Tibial artery (tissue), 4 donors: ENCODE results near the gene YAE1.

Source experiments
- DNase-seq, 2 donors: peaks; one replicate each; pipeline ENCODE4 v3.0.0-alpha.2; 2019
- H3K27ac ChIP-seq, 2 donors: fragments of 200-600 bp; sonication (generic) in 1 of 2; 1 replicate in 1 of 2; 2 replicates in 1 of 2; pipeline ENCODE4 v1.5.1; 2018 to 2019; ENCODE audit warnings: mild to moderate bottlenecking in 1 of 2
- H3K27me3 ChIP-seq, 2 donors: fragments of 200-600 bp; sonication (generic) in 1 of 2; one replicate each; pipeline versions ENCODE4 v1.5.1 to v1.6.0; 2016 to 2019
- H3K36me3 ChIP-seq, 3 donors: fragments of 200-600 bp; sonication (generic) in 2 of 3; one replicate each; pipeline ENCODE4 v1.5.1; 2016 to 2019; ENCODE audit warnings: mild to moderate bottlenecking in 2 of 3
- H3K4me1 ChIP-seq, 4 donors: fragments of 200-600 bp; sonication (generic) in 2 of 4; 1 replicate in 3 of 4; 2 replicates in 1 of 4; pipeline ENCODE4 v1.5.1; 2016 to 2019
- H3K4me3 ChIP-seq, 2 donors: fragments of 200-600 bp; sonication (generic) in 1 of 2; 1 replicate in 1 of 2; 2 replicates in 1 of 2; pipeline ENCODE4 v1.5.1; 2018 to 2019; ENCODE audit warnings: mild to moderate bottlenecking in 2 of 2
- H3K9me3 ChIP-seq, 3 donors: fragments of 200-600 bp; sonication (generic) in 1 of 3; one replicate each; pipeline ENCODE4 v1.5.1; 2016 to 2019
- intact Hi-C: fragments of 100-400 bp; cut with DNase I; formaldehyde crosslinking; loops from one replicate; pipeline ENCODE4 v1.15.0; 2023; ENCODE audit warnings: low total_unique reads
- TF ChIP-seq, protein P1 (sequence below), 2 experiments: fragments of 200-600 bp in 1 of 2; fragments of 450-650 bp in 1 of 2; IDR thresholded peaks; one replicate each; pipeline ENCODE4 v1.5.1; 2017 to 2019; ENCODE audit warnings: antibody characterized with exemption in 2 of 2, mild to moderate bottlenecking in 1 of 2, moderate library complexity in 1 of 2

Gene YAE1

DNA sequence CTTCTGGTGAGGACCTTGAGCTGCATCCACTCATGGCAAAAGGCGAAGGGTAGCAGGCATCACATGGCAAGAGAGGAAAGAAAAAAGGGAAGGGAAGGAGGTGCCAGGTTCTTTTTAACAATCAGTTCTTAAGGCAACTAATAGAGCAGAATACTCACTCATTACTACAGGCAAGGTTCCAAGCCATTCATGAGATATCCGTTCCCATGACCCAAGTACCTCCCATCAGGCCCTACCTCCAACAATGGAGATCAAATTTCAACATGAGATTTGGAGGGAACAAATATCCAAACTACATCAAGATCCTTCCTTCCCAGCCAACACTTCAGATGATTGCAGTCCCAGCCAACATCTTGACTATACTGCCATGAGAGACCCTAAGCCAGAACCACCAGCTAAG lies 38.9 kb upstream of the YAE1 start:
- peaks cover 0 to 6% of the 10 kb centered on the region in 2 donors for H3K27me3 ChIP-seq
- TF ChIP-seq, protein P1, sequence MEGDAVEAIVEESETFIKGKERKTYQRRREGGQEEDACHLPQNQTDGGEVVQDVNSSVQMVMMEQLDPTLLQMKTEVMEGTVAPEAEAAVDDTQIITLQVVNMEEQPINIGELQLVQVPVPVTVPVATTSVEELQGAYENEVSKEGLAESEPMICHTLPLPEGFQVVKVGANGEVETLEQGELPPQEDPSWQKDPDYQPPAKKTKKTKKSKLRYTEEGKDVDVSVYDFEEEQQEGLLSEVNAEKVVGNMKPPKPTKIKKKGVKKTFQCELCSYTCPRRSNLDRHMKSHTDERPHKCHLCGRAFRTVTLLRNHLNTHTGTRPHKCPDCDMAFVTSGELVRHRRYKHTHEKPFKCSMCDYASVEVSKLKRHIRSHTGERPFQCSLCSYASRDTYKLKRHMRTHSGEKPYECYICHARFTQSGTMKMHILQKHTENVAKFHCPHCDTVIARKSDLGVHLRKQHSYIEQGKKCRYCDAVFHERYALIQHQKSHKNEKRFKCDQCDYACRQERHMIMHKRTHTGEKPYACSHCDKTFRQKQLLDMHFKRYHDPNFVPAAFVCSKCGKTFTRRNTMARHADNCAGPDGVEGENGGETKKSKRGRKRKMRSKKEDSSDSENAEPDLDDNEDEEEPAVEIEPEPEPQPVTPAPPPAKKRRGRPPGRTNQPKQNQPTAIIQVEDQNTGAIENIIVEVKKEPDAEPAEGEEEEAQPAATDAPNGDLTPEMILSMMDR (IDR thresholded peaks at IDR 0.05): no peak
- intact Hi-C loops: loop anchor here (10.0 kb wide), 2 partner anchors 592 to 1132 kb away; no protein-coding TSS in a partner anchor
- no peaks in the 10 kb centered on the region for H3K4me1 ChIP-seq
- no peak overlapping the region for H3K27ac ChIP-seq
- H3K9me3 ChIP-seq: no peaks in the 10 kb centered on the region
- no peak for DNase-seq
- H3K36me3 ChIP-seq: no peaks in the 10 kb centered on the region
- H3K4me3 ChIP-seq: no peak overlapping the region

DNA sequence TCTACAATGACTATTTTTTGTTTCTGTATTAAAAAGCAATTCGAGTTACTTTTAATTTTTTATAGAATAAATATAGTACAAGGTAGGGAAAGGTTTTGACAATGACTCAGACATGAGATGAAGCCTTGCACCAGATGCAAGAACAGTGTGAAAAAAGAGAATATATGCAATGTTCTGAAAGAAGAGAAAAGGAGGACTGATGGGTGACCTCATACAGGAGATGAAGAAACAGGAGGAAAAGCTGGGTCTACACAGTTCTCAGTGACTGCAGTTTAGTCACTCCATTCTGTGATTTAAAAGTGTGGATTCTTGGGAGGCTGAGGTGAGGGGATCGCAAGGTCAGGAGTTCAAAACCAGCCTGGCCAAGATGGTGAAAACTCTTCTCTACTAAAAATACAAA lies 38.3 kb upstream of the YAE1 start:
- Histone ChIP-seq H3K4me1 (no peaks in the 10 kb centered on the region), H3K27ac (no peak overlapping the region), H3K4me3 (no peak overlapping the region), H3K9me3 (no peaks in the 10 kb centered on the region), H3K27me3 (peaks cover 0 to 6% of the 10 kb centered on the region in 2 donors), H3K36me3 (no peaks in the 10 kb centered on the region)
- no peak for DNase-seq
- intact Hi-C loops: loop anchor here (10.0 kb wide), 2 partner anchors 593 to 1133 kb away; no protein-coding TSS in a partner anchor
- TF ChIP-seq, protein P1 (IDR thresholded peaks at IDR 0.05): no peak

DNA sequence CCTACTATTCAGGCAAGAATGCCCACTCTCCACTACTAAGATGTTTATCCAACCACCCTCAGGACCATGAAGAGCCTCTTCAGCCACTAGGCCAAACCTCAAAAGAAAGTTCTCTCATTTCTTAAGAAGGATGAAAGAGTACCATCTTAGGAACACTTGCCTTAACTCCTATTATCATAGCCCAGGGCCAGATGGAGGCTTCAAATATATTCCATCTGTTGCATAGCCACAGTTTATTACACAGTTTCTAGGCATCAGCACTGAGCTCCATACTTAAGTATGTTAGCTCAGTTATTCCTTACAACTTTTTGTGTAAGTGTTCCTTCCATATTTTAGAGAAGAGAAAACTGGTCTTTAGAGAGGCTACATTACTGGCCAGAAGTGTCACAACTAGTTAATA lies 37.4 kb upstream of the YAE1 start:
- Histone ChIP-seq H3K27me3 (peaks cover 0 to 6% of the 10 kb centered on the region in 2 donors), H3K4me3 (no peak overlapping the region), H3K9me3 (no peaks in the 10 kb centered on the region), H3K4me1 (no peaks in the 10 kb centered on the region), H3K36me3 (no peaks in the 10 kb centered on the region), H3K27ac (no peak overlapping the region)
- TF ChIP-seq, protein P1 (IDR thresholded peaks at IDR 0.05): no peak
- DNase-seq: no peak
- intact Hi-C loops: loop anchor here (10.0 kb wide), 2 partner anchors 594 to 1134 kb away; no protein-coding TSS in a partner anchor

DNA sequence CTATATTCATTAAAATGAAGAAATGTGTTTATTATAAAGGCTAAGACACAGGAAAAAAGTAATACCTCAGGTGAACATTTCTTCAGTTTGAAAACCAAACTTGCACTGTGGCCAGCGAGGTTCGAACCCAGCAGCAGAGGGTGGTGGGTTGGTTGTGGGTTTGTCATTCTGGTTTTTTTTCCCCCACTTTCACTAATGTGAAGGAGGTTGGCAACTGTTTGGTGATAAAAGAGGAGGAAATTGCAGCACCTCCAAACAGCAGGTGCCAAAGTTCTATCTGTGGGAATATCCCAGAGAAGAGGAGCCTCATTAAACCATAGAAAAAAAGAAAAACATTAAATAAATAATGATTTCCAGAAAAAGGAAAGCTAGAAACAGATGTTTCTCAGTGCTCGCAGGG lies 36.6 kb upstream of the YAE1 start:
- peaks cover 0 to 6% of the 10 kb centered on the region in 2 donors for H3K27me3 ChIP-seq
- no peak overlapping the region for H3K27ac ChIP-seq
- intact Hi-C loops: loop anchor here (10.0 kb wide), 2 partner anchors 595 to 1135 kb away; no protein-coding TSS in a partner anchor
- no peaks in the 10 kb centered on the region for H3K36me3 ChIP-seq
- H3K4me3 ChIP-seq: no peak overlapping the region
- H3K4me1 ChIP-seq: no peaks in the 10 kb centered on the region
- TF ChIP-seq, protein P1 (IDR thresholded peaks at IDR 0.05): no peak
- DNase-seq: no peak
- H3K9me3 ChIP-seq: no peaks in the 10 kb centered on the region

DNA sequence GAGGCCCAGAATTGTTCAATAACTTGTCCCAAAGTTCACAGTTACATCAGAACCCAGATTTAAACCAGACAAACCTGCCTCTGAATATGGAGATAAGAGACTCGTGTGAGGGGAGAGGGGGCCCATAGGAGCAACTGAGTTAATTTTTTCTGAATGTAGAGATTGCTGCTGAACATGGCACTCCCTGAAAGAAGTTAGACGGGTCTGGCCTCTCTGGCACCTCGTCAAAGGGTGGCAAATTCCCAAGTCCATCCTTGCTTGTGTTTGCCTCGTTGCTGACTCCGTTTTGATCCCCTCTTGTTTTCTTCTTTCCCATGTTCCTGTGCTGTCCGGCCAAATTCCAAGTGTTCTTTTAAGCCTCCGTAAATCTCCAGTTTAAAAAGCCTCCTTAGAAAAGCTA lies 35.2 kb upstream of the YAE1 start:
- no peak overlapping the region for H3K4me3 ChIP-seq
- H3K9me3 ChIP-seq: no peaks in the 10 kb centered on the region
- no peak overlapping the region for H3K27ac ChIP-seq
- no peaks in the 10 kb centered on the region for H3K27me3 ChIP-seq
- no peaks in the 10 kb centered on the region for H3K36me3 ChIP-seq
- no peaks in the 10 kb centered on the region for H3K4me1 ChIP-seq
- DNase-seq: no peak
- intact Hi-C loops: no loop called here
- TF ChIP-seq, protein P1 (IDR thresholded peaks at IDR 0.05): no peak

DNA sequence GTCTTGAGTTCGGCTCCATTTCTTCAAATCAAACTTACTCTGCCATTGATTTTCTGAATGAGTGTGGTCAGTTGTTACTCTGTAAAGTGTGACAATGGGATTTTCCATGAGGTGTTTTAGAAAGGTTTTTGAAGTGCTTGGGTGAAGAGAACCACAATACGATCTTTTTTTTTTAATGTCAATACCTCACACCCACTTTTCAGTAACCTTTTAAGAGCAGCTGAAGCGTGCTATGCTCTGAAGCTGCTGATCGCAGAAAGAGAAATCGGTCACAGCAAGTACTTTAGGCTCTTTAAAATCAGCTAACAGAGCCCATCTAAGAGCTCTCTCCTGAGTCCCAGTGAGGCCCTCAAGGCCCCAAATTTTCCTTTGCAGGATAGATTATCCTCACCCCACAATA lies 34.4 kb upstream of the YAE1 start:
- H3K27ac ChIP-seq: no peak overlapping the region
- no peak for DNase-seq
- no peaks in the 10 kb centered on the region for H3K9me3 ChIP-seq
- intact Hi-C loops: no loop called here
- H3K27me3 ChIP-seq: no peaks in the 10 kb centered on the region
- H3K36me3 ChIP-seq: no peaks in the 10 kb centered on the region
- H3K4me3 ChIP-seq: no peak overlapping the region
- TF ChIP-seq, protein P1 (IDR thresholded peaks at IDR 0.05): no peak
- no peaks in the 10 kb centered on the region for H3K4me1 ChIP-seq
